ENCODE results near the gene KCNJ18.
"Not testable (repeated sequence)": the region's sequence is repeated elsewhere in the genome, so short reads cannot be mapped to it uniquely, and the experiment has no call there.

KCNJ18 gene

DNA sequence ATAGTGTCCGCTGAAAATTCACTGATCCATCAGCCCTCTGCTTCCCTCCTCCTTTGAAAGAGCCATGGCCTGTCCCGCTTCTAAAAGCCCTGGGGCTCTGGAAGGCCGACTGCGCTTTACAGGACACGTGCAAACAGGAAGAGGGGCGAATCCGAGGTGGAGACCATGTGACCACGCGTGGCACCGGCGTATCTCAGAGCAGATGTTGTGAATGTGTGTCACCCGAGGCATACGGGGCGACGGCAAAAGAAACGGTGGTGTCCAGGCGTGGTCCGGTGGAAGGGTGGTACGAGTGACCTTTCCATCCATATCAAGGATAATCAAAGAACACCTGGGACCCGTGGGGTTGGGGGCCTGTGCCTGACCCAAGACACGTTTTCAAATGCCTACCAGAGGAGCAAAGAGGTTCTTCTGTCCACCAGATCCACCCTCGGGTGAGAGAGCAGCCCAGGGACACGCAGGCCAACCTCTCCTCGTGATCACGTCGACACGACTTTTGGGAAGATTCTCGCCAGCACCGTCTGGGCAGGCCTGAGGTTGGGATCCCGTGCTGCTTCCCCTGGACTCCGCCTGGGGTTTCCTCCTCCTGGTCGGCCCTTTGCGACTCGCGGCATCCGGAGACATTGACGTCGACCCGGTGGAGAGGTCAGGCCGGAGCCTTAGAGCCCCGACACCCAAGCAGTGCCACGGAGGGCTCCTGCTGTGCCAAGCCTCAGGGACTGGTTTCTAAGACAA lies 7.1 kb upstream of the KCNJ18 start:
- not testable (repeated sequence) for H3K4me3 ChIP-seq (ENCODE audit: insufficient read depth, low read depth, low read length, poor library complexity, severe bottlenecking); H3K9me3 ChIP-seq (ENCODE audit: control insufficient read depth, low read length); H3K27me3 ChIP-seq (replicated peaks; ENCODE audit: control insufficient read depth, insufficient read depth, low read length, poor library complexity, severe bottlenecking); H3K27ac ChIP-seq (ENCODE audit: insufficient read depth, low read length, poor library complexity, severe bottlenecking); H3K36me3 ChIP-seq (ENCODE audit: control insufficient read depth, insufficient read depth, low read length); DNase-seq; H3K4me1 ChIP-seq (ENCODE audit: control insufficient read depth, insufficient read depth, low read length, poor library complexity, severe bottlenecking)

DNA sequence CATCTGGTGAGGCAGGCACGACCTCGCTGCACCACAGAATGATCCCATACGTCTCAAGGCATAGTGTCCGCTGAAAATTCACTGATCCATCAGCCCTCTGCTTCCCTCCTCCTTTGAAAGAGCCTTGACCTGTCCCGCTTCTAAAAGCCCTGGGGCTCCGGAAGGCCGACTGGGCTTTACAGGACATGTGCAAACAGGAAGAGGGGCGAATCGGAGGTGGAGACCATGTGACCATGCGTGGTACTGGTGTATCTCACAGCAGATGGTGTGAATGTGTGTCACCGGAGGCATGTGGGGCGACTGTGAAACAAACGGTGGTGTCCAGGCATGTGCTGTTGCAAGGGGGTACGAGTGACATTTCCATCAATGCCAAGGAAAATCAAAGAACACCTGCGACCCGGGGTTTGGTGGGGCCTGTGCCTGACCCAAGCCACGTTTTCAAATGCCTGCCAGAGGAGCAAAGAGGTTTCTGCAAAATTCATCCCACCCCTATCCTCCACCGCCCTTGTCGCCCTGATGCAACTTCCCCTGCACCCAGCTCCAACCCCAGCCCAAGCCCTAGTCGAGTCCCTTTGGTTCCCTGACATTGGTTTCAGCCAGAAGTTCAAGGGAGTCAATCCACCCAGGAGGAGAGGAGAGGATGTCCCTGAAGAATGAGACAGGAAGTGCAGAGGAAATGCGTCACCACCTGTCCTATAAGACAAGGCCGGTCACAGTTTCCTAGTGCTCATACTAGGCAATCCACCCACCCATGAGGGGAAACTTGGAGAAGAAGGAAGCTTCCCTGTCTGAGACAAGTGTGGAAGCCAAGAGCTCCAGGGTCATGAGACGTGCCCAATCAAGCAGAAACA lies 5.9 kb upstream of the KCNJ18 start:
- H3K4me3 ChIP-seq (ENCODE audit: insufficient read depth, low read depth, low read length, poor library complexity, severe bottlenecking): no peak overlapping the region
- no peak overlapping the region for H3K27ac ChIP-seq (ENCODE audit: insufficient read depth, low read length, poor library complexity, severe bottlenecking)
- no peaks in the 10 kb centered on the region for H3K27me3 ChIP-seq (replicated peaks; ENCODE audit: control insufficient read depth, insufficient read depth, low read length, poor library complexity, severe bottlenecking)
- H3K36me3 ChIP-seq (ENCODE audit: control insufficient read depth, insufficient read depth, low read length): no peaks in the 10 kb centered on the region
- DNase-seq: no peak
- H3K4me1 ChIP-seq (ENCODE audit: control insufficient read depth, insufficient read depth, low read length, poor library complexity, severe bottlenecking): no peaks in the 10 kb centered on the region
- H3K9me3 ChIP-seq (ENCODE audit: control insufficient read depth, low read length): no peaks in the 10 kb centered on the region

DNA sequence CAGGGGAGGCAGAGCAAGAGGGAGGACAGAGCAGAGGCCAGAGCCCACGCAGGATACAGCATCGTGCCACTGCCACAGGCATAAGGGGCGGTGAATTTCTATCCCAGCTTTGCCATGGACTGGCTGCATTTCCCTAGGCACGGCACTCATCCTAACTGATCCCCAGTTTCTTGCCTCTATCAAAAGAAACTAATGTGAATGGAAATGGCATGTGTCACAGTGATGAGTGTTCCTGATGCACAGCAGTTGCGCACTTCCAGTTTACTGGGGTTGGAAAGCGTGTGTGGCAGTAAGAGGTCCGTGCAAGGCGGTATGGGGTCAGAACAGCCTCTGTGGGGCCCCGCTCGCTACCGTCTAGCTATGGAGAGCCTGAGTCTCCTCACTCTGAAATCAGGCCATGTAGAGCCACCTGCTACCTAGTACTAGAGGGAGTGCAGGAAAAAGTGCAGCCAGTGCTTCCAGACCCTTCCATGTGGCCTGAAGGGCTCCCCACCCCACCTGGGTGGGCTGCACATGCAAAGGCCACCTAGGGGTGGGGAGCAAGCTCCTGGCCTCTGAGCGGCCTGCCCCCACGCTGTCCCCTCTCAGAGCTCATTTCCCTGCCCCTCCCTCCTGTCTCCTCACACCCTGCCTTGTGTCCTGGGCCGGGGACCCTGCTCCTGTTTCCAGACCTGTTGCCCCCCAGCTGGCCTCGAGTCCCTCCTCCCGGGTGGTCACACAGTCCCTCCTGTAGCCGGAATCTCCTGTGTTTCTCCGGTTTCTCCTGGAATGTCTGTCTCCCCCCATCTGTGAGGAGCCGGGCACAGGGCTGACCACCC lies 5.0 kb upstream of the KCNJ18 start:
- H3K9me3 ChIP-seq (ENCODE audit: control insufficient read depth, low read length): no peaks in the 10 kb centered on the region

GRCh38 chr17:21688293-21688949 lies 3.9 kb upstream of the KCNJ18 start:
- Histone ChIP-seq H3K4me3 (ENCODE audit: insufficient read depth, low read depth, low read length, poor library complexity, severe bottlenecking) (no peak overlapping the region), H3K36me3 (ENCODE audit: control insufficient read depth, insufficient read depth, low read length) (no peaks in the 10 kb centered on the region), H3K4me1 (ENCODE audit: control insufficient read depth, insufficient read depth, low read length, poor library complexity, severe bottlenecking) (no peaks in the 10 kb centered on the region), H3K27ac (ENCODE audit: insufficient read depth, low read length, poor library complexity, severe bottlenecking) (no peak overlapping the region), H3K27me3 (replicated peaks; ENCODE audit: control insufficient read depth, insufficient read depth, low read length, poor library complexity, severe bottlenecking) (no peaks in the 10 kb centered on the region), H3K9me3 (ENCODE audit: control insufficient read depth, low read length) (no peaks in the 10 kb centered on the region)
- DNase-seq: no peak

More for the DNA sequence above, 5.0 kb upstream of the KCNJ18 start:
- no peak for DNase-seq
- Histone ChIP-seq H3K27ac (ENCODE audit: insufficient read depth, low read length, poor library complexity, severe bottlenecking) (no peak overlapping the region), H3K4me1 (ENCODE audit: control insufficient read depth, insufficient read depth, low read length, poor library complexity, severe bottlenecking) (no peaks in the 10 kb centered on the region), H3K36me3 (ENCODE audit: control insufficient read depth, insufficient read depth, low read length) (no peaks in the 10 kb centered on the region), H3K27me3 (replicated peaks; ENCODE audit: control insufficient read depth, insufficient read depth, low read length, poor library complexity, severe bottlenecking) (no peaks in the 10 kb centered on the region), H3K4me3 (ENCODE audit: insufficient read depth, low read depth, low read length, poor library complexity, severe bottlenecking) (no peak overlapping the region)

DNA sequence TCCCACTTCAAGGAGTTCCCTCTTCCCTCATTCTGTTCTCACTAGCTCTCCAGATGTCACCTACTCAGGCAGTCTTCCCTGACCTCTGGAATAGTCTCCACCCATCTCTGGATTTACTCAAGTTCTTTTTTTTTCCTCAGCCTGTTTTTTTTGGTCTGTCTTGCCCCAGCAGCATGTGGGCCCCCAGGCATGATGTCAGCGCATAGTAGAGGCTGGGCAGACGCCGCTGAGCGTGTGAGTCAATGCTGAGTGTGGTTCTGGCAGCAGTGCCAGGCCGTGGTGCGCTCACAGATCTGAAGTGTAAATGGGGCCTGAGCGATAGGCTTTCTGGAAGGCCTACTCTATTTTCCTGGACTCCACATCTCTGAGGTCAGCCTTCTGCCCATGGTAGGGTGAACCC lies 2.7 kb upstream of the KCNJ18 start:
- DNase-seq: no peak
- Histone ChIP-seq H3K27ac (ENCODE audit: insufficient read depth, low read length, poor library complexity, severe bottlenecking) (no peak overlapping the region), H3K4me1 (ENCODE audit: control insufficient read depth, insufficient read depth, low read length, poor library complexity, severe bottlenecking) (no peaks in the 10 kb centered on the region), H3K4me3 (ENCODE audit: insufficient read depth, low read depth, low read length, poor library complexity, severe bottlenecking) (no peak overlapping the region), H3K36me3 (ENCODE audit: control insufficient read depth, insufficient read depth, low read length) (no peaks in the 10 kb centered on the region), H3K27me3 (replicated peaks; ENCODE audit: control insufficient read depth, insufficient read depth, low read length, poor library complexity, severe bottlenecking) (no peaks in the 10 kb centered on the region), H3K9me3 (ENCODE audit: control insufficient read depth, low read length) (no peaks in the 10 kb centered on the region)

GRCh38 chr17:21690811-21691210 lies 1.5 kb upstream of the KCNJ18 start:
- H3K9me3 ChIP-seq (ENCODE audit: control insufficient read depth, low read length): not testable (repeated sequence)

GRCh38 chr17:21691481-21691880 lies 842 bp upstream of the KCNJ18 start:
- H3K27me3 ChIP-seq (replicated peaks; ENCODE audit: control insufficient read depth, insufficient read depth, low read length, poor library complexity, severe bottlenecking); H3K4me3 ChIP-seq (ENCODE audit: insufficient read depth, low read depth, low read length, poor library complexity, severe bottlenecking); H3K27ac ChIP-seq (ENCODE audit: insufficient read depth, low read length, poor library complexity, severe bottlenecking); H3K36me3 ChIP-seq (ENCODE audit: control insufficient read depth, insufficient read depth, low read length); H3K9me3 ChIP-seq (ENCODE audit: control insufficient read depth, low read length); H3K4me1 ChIP-seq (ENCODE audit: control insufficient read depth, insufficient read depth, low read length, poor library complexity, severe bottlenecking); DNase-seq: not testable (repeated sequence)

More at GRCh38 chr17:21690811-21691210, 1.5 kb upstream of the KCNJ18 start:
- not testable (repeated sequence) for H3K27ac ChIP-seq (ENCODE audit: insufficient read depth, low read length, poor library complexity, severe bottlenecking); DNase-seq; H3K36me3 ChIP-seq (ENCODE audit: control insufficient read depth, insufficient read depth, low read length); H3K4me1 ChIP-seq (ENCODE audit: control insufficient read depth, insufficient read depth, low read length, poor library complexity, severe bottlenecking); H3K27me3 ChIP-seq (replicated peaks; ENCODE audit: control insufficient read depth, insufficient read depth, low read length, poor library complexity, severe bottlenecking); H3K4me3 ChIP-seq (ENCODE audit: insufficient read depth, low read depth, low read length, poor library complexity, severe bottlenecking)

DNA sequence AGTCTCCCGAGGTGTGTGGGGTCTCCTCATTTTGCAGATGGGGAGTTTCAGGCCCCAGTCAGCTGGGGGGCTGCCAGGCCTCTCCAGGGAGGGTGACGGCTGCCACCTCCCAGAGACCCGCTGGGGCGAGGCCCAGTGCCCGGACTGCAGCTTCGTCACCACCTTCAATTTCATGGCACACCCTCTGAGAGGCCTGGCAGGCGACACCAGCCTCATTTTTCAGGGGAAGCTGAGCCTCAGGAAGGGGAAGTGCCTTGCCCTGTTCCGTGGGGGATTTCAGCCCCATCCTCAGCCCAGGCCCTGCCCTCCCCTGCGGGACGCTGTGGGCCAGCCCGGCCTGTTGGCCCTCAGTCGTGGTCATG lies 362 bp downstream of the KCNJ18 start:
- H3K36me3 ChIP-seq (ENCODE audit: control insufficient read depth, insufficient read depth, low read length); H3K27me3 ChIP-seq (replicated peaks; ENCODE audit: control insufficient read depth, insufficient read depth, low read length, poor library complexity, severe bottlenecking); H3K4me3 ChIP-seq (ENCODE audit: insufficient read depth, low read depth, low read length, poor library complexity, severe bottlenecking); H3K27ac ChIP-seq (ENCODE audit: insufficient read depth, low read length, poor library complexity, severe bottlenecking); DNase-seq; H3K4me1 ChIP-seq (ENCODE audit: control insufficient read depth, insufficient read depth, low read length, poor library complexity, severe bottlenecking); H3K9me3 ChIP-seq (ENCODE audit: control insufficient read depth, low read length): not testable (repeated sequence)

DNA sequence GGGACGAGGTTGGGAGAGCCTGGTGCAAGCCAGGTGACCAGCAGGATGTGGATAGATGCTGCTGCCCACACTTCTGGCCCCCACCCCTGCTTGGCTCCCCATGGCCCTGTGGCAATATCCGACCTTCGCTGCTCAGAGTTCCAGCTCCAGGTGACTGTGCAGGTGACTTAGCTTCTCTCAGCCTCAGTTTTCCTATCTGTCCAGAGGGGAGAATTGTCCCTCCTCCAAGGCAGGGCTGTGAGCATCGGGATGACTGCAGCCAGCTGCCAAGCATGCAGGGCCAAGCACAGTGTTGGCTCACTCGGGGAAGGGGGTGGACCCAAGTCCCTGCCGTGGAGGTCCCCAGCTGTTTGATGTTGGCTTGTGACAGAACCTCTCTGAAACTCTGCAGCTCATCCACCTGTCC lies 1.1 kb downstream of the KCNJ18 start:
- not testable (repeated sequence) for DNase-seq; H3K4me3 ChIP-seq (ENCODE audit: insufficient read depth, low read depth, low read length, poor library complexity, severe bottlenecking); H3K9me3 ChIP-seq (ENCODE audit: control insufficient read depth, low read length); H3K36me3 ChIP-seq (ENCODE audit: control insufficient read depth, insufficient read depth, low read length); H3K27ac ChIP-seq (ENCODE audit: insufficient read depth, low read length, poor library complexity, severe bottlenecking); H3K27me3 ChIP-seq (replicated peaks; ENCODE audit: control insufficient read depth, insufficient read depth, low read length, poor library complexity, severe bottlenecking); H3K4me1 ChIP-seq (ENCODE audit: control insufficient read depth, insufficient read depth, low read length, poor library complexity, severe bottlenecking)

Data from effector memory CD4-positive, alpha-beta T cell (primary cell).